Ishikawa (cell line): Measurements from ENCODE around the gene SPINK14.

ENCODE experiments used
- CEBPB ChIP-seq: IDR thresholded peaks from 2 replicates; pipeline ENCODE4 v1.6.1; 2012
- CREB1 ChIP-seq: IDR thresholded peaks from 2 replicates; pipeline ENCODE4 v1.6.1; 2012; ENCODE audit warnings: low read depth
- EGR1 ChIP-seq: IDR thresholded peaks from 2 replicates; pipeline ENCODE4 v1.6.1; 2012
- EP300 ChIP-seq: IDR thresholded peaks from 2 replicates; pipeline ENCODE4 v1.6.1; 2012; ENCODE audit warnings: borderline replicate concordance
- FOXM1 ChIP-seq: IDR thresholded peaks from 2 replicates; pipeline ENCODE4 v1.6.1; 2012; ENCODE audit warnings: low read depth, borderline replicate concordance
- MAX ChIP-seq: IDR thresholded peaks from 2 replicates; pipeline ENCODE4 v1.6.1; 2012
- NFIC ChIP-seq: IDR thresholded peaks from 2 replicates; pipeline ENCODE4 v1.6.1; 2012
- RAD21 ChIP-seq: IDR thresholded peaks from 2 replicates; pipeline ENCODE4 v1.6.1; 2012; ENCODE audit warnings: low read depth
- REST ChIP-seq: IDR thresholded peaks from 2 replicates; pipeline ENCODE4 v1.6.1; 2012; ENCODE audit warnings: low read depth, mild to moderate bottlenecking
- TAF1 ChIP-seq: IDR thresholded peaks from 2 replicates; pipeline ENCODE4 v1.6.1; 2012; ENCODE audit warnings: low read depth, mild to moderate bottlenecking
- TCF12 ChIP-seq: IDR thresholded peaks from 2 replicates; pipeline ENCODE4 v1.6.1; 2012; ENCODE audit warnings: low read depth
- TEAD4 ChIP-seq: IDR thresholded peaks from 2 replicates; pipeline ENCODE4 v1.6.1; 2012
- USF1 ChIP-seq: IDR thresholded peaks from 2 replicates; pipeline ENCODE4 v1.6.1; 2012
- YY1 ChIP-seq: IDR thresholded peaks from 2 replicates; pipeline ENCODE4 v1.6.1; 2012; ENCODE audit warnings: low read depth
- ZBTB7A ChIP-seq: IDR thresholded peaks from 2 replicates; pipeline ENCODE4 v1.6.1; 2012; ENCODE audit warnings: low read depth

The SPINK14 gene

GRCh38 chr5:148168246-148168645 lies at the start of gene SPINK14:
SPINK14 (plus strand) TSS chr5:148168546; CDS start chr5:148169733, 1,187 bp downstream.
- TF ChIP-seq ZBTB7A (no peak), CREB1 (no peak), REST (no peak), MAX (no peak), FOXM1 (no peak), YY1 (no peak), EP300 (no peak), EGR1 (no peak), TAF1 (no peak), RAD21 (no peak), CEBPB (no peak), TCF12 (no peak), USF1 (no peak), NFIC (no peak), TEAD4 (no peak)

- TF ChIP-seq YY1 (no peak), MAX (no peak), TEAD4 (no peak), EP300 (no peak), REST (no peak), ZBTB7A (no peak), FOXM1 (no peak), TAF1 (no peak), NFIC (no peak), CREB1 (no peak), CEBPB (no peak), TCF12 (no peak), EGR1 (no peak), RAD21 (no peak), USF1 (no peak)
These were observed 48.0 kb upstream of the SPINK14 start for GRCh38 chr5:148120317-148120716.

GRCh38 chr5:148125641-148126040 lies 42.7 kb upstream of the SPINK14 start:
- TF ChIP-seq TEAD4, result no peak
- no peak for TF ChIP-seq YY1
- no peak for TF ChIP-seq CEBPB
- TF ChIP-seq CREB1, result no peak
- TF ChIP-seq ZBTB7A, result no peak
- TF ChIP-seq TAF1, result no peak
- TF ChIP-seq NFIC, result no peak
- TF ChIP-seq REST, result no peak
- no peak for TF ChIP-seq EP300
- TF ChIP-seq EGR1, result no peak
- no peak for TF ChIP-seq RAD21
- no peak for TF ChIP-seq FOXM1
- TF ChIP-seq TCF12, result no peak
- TF ChIP-seq USF1, result no peak
- TF ChIP-seq MAX, result no peak
